NT2/D1 (cell line): Measurements from ENCODE around the gene TSFM.

Source experiments
- DNase-seq: peaks from one replicate; pipeline ENCODE4 v3.0.0-alpha.2; 2011; ENCODE audit warnings: low read depth, low spot score
- H3K27me3 ChIP-seq: 2 replicates; pipeline ENCODE4 v1.6.0; 2011; ENCODE audit warnings: mild to moderate bottlenecking; ENCODE audit not compliant: insufficient read length, insufficient read depth
- H3K36me3 ChIP-seq: 2 replicates; pipeline ENCODE4 v1.6.1; 2011; ENCODE audit warnings: mild to moderate bottlenecking, low read length, mixed read lengths; ENCODE audit not compliant: insufficient read depth, insufficient read length
- H3K4me1 ChIP-seq: 2 replicates; pipeline ENCODE4 v1.5.1; 2011; ENCODE audit not compliant: insufficient read depth, insufficient read length
- H3K4me3 ChIP-seq: 2 replicates; pipeline ENCODE4 v1.5.1; 2011; ENCODE audit warnings: low read depth; ENCODE audit not compliant: insufficient read length
- H3K9ac ChIP-seq: 2 replicates; pipeline ENCODE4 v1.6.0; 2011; ENCODE audit warnings: low read depth; ENCODE audit not compliant: insufficient read length
- H3K9me3 ChIP-seq: 2 replicates; pipeline ENCODE4 v1.5.1; 2011; ENCODE audit warnings: mild to moderate bottlenecking, low read length; ENCODE audit not compliant: insufficient read depth
- SUZ12 ChIP-seq: IDR thresholded peaks from 2 replicates; pipeline ENCODE4 v1.6.1; 2011; ENCODE audit not compliant: insufficient read length, insufficient read depth; ENCODE audit errors: extremely low read depth
- YY1 ChIP-seq: IDR thresholded peaks from 2 replicates; pipeline ENCODE4 v1.6.1; 2011; ENCODE audit not compliant: insufficient read length, insufficient read depth
- ZNF274 ChIP-seq: IDR thresholded peaks from 2 replicates; pipeline ENCODE4 v1.6.1; 2011; ENCODE audit warnings: mild to moderate bottlenecking, low read depth, low read length

TSFM gene

GRCh38 chr12:57741844-57742738, 40.5 kb upstream of the TSFM start:
- Histone ChIP-seq H3K9ac (no peak overlapping the region), H3K27me3 (peaks cover 46% of the 10 kb centered on the region), H3K4me1 (peaks cover 5% of the 10 kb centered on the region), H3K36me3 (peaks cover 14% of the 10 kb centered on the region), H3K4me3 (no peak overlapping the region), H3K9me3 (no peaks in the 10 kb centered on the region)
- no peak for DNase-seq
- TF ChIP-seq SUZ12 (no peak), YY1 (no peak)

GRCh38 chr12:57743769-57744168, 38.8 kb upstream of the TSFM start:
- H3K27me3 ChIP-seq: peaks cover 31% of the 10 kb centered on the region
- H3K9ac ChIP-seq: no peak overlapping the region
- DNase-seq: no peak
- H3K9me3 ChIP-seq: no peaks in the 10 kb centered on the region
- TF ChIP-seq YY1 (no peak), ZNF274 (no peak), SUZ12 (no peak)
- H3K4me3 ChIP-seq: no peak overlapping the region
- H3K4me1 ChIP-seq: peaks cover 3% of the 10 kb centered on the region
- peaks cover 29% of the 10 kb centered on the region for H3K36me3 ChIP-seq

- Histone ChIP-seq H3K4me3 (peak overlapping the region; percentile 76), H3K27me3 (peaks cover 26% of the 10 kb centered on the region), H3K9me3 (no peaks in the 10 kb centered on the region), H3K9ac (peak overlapping the region; percentile 33), H3K4me1 (peaks cover 3% of the 10 kb centered on the region), H3K36me3 (peaks cover 34% of the 10 kb centered on the region)
- no peak for TF ChIP-seq ZNF274
- no peak for TF ChIP-seq SUZ12
- no peak for TF ChIP-seq YY1
- DNase-seq: no peak
Observed at GRCh38 chr12:57744194-57744776, 38.3 kb upstream of the TSFM start.

GRCh38 chr12:57744777-57745484, 37.7 kb upstream of the TSFM start, which contains the start of gene TSPAN31:
TSS of gene TSPAN31 (plus strand) at chr12:57745039. CDS start at chr12:57745155, 116 bp downstream.
- Histone ChIP-seq H3K36me3 (peaks cover 41% of the 10 kb centered on the region), H3K4me3 (peak within 1 kb of the TSS; percentile 76), H3K4me1 (peaks cover 3% of the 10 kb centered on the region), H3K27me3 (peaks cover 20% of the 10 kb centered on the region), H3K9ac (peak within 1 kb of the TSS; percentile 74), H3K9me3 (no peaks in the 10 kb centered on the region)
- peak; percentile 97 for DNase-seq
- no peak for TF ChIP-seq ZNF274
- no peak for TF ChIP-seq YY1
- no peak for TF ChIP-seq SUZ12

GRCh38 chr12:57745485-57745881, 37.1 kb upstream of the TSFM start:
- Histone ChIP-seq H3K27me3 (peaks cover 14% of the 10 kb centered on the region), H3K36me3 (peaks cover 46% of the 10 kb centered on the region)

GRCh38 chr12:57746025-57746424, 36.6 kb upstream of the TSFM start:
- Histone ChIP-seq H3K9me3 (no peaks in the 10 kb centered on the region), H3K4me3 (peak overlapping the region; percentile 76), H3K36me3 (peaks cover 52% of the 10 kb centered on the region), H3K9ac (peak overlapping the region; percentile 74), H3K27me3 (peaks cover 9% of the 10 kb centered on the region), H3K4me1 (peaks cover 7% of the 10 kb centered on the region)
- DNase-seq: no peak
- TF ChIP-seq SUZ12: no peak
- no peak for TF ChIP-seq YY1
- no peak for TF ChIP-seq ZNF274

More at GRCh38 chr12:57745485-57745881, 37.1 kb upstream of the TSFM start:
- Histone ChIP-seq H3K9me3 (no peaks in the 10 kb centered on the region), H3K9ac (peak overlapping the region; percentile 74), H3K4me3 (peak overlapping the region; percentile 76), H3K4me1 (peaks cover 3% of the 10 kb centered on the region)
- no peak for TF ChIP-seq SUZ12
- no peak for TF ChIP-seq YY1
- no peak for TF ChIP-seq ZNF274
- DNase-seq: no peak

- no peaks in the 10 kb centered on the region for H3K9me3 ChIP-seq
- peaks cover 15% of the 10 kb centered on the region for H3K27me3 ChIP-seq
- no peak overlapping the region for H3K4me3 ChIP-seq
- no peak overlapping the region for H3K9ac ChIP-seq
- H3K4me1 ChIP-seq: peaks cover 5% of the 10 kb centered on the region
- no peak for TF ChIP-seq SUZ12
- TF ChIP-seq ZNF274: no peak
- no peak for DNase-seq
- H3K36me3 ChIP-seq: peaks cover 57% of the 10 kb centered on the region
Observed at GRCh38 chr12:57749061-57749460, 33.5 kb upstream of the TSFM start.
